GM12878 (cell line): ENCODE data around the gene RHBDD1. TPM values are rescaled to one million over a fixed set of nuclear protein-coding genes. Genes with fewer than 3 reads are reported as not detected.

Source experiments
- ATAC-seq: fragments of 200-7000 bp; cut with Tn5 transposase; 3 replicates; pipeline ENCODE4 v1.9.1; 2020; ENCODE audit warnings: mild to moderate bottlenecking, moderate library complexity
- BruUV-seq: library from RNA; stranded (reverse); fragments of 400-500 nt; replicated peaks from 2 replicates; lab custom pipeline; 2021; lab: Mats Ljungman, UMichigan
- CTCF ChIA-PET: fragments of 300-600 bp; sonication (Branson Sonifier 250); formaldehyde crosslinking; extraction: SDS; loops from one replicate; lab custom pipeline; 2021; ENCODE audit warnings: inconsistent platforms; lab: Yijun Ruan, JAX
- POLR2A ChIA-PET: fragments of 350-600 bp; formaldehyde crosslinking; extraction: SDS; loops from one replicate; lab custom pipeline; 2021; ENCODE audit warnings: inconsistent platforms; lab: Charles Lee
- RAD21 ChIA-PET: fragments of 300-600 bp; sonication (Branson Sonifier 250); formaldehyde crosslinking; loops from one replicate; lab custom pipeline; 2023; ENCODE audit warnings: antibody characterized with exemption; ENCODE audit not compliant: unreplicated experiment; lab: Charles Lee
- SMC1A ChIA-PET: fragments of 300-600 bp; sonication (Branson Sonifier 250); formaldehyde crosslinking; loops from one replicate; lab custom pipeline; 2023; ENCODE audit not compliant: unreplicated experiment, uncharacterized antibody; lab: Charles Lee
- DNase-seq: peaks from one replicate; pipeline ENCODE4 v3.0.0-alpha.2; 2011; ENCODE audit warnings: low read depth, low spot score
- FAIRE-seq: peaks from 3 replicates; lab custom pipeline; 2011; peaks lifted over from hg19 to GRCh38; lab: Jason Lieb, UNC
- H2AFZ ChIP-seq: 2 replicates; pipeline ENCODE4 v1.6.0; 2011; ENCODE audit warnings: low read depth, low read length, control low read depth; ENCODE audit not compliant: control insufficient read depth
- H3K27ac ChIP-seq: 2 replicates; pipeline ENCODE4 v1.5.1; 2011; ENCODE audit warnings: control low read depth; ENCODE audit not compliant: control insufficient read depth, insufficient read depth
- H3K27me3 ChIP-seq, 2 experiments: replicated peaks in 1 of 2; 2 replicates each; pipeline versions ENCODE4 v1.6.0 to v1.6.1; 2011; ENCODE audit warnings: low read length in 1 of 2; ENCODE audit not compliant: control insufficient read depth in 2 of 2, insufficient read depth in 2 of 2
- H3K36me3 ChIP-seq, 2 experiments: 2 replicates each; pipeline ENCODE4 v1.5.1; 2011; ENCODE audit warnings: low read length in 1 of 2; ENCODE audit not compliant: control insufficient read depth in 2 of 2, insufficient read depth in 2 of 2
- H3K4me1 ChIP-seq: 2 replicates; pipeline ENCODE4 v1.6.1; 2011; ENCODE audit warnings: mild to moderate bottlenecking, low read length, moderate library complexity, mixed read lengths; ENCODE audit not compliant: control insufficient read depth, insufficient read depth
- H3K4me2 ChIP-seq: 2 replicates; pipeline ENCODE4 v1.6.0; 2011; ENCODE audit warnings: control low read depth; ENCODE audit not compliant: control insufficient read depth, insufficient read depth
- H3K4me3 ChIP-seq: fragments of 200-600 bp; sonication (generic); 2 replicates; pipeline ENCODE4 v1.5.1; 2016
- H3K79me2 ChIP-seq: 2 replicates; pipeline ENCODE4 v1.6.0; 2011; ENCODE audit warnings: low read length; ENCODE audit not compliant: control insufficient read depth, insufficient read depth
- H3K9ac ChIP-seq: 2 replicates; pipeline ENCODE4 v1.8.0; 2011; ENCODE audit warnings: low read length, control low read depth, mixed read lengths; ENCODE audit not compliant: control insufficient read depth, insufficient read depth
- H3K9me3 ChIP-seq: replicated peaks from 3 replicates; pipeline ENCODE4 v1.5.1; 2011; ENCODE audit warnings: mild to moderate bottlenecking, low read length; ENCODE audit not compliant: control insufficient read depth, insufficient read depth
- H4K20me1 ChIP-seq: 2 replicates; pipeline ENCODE4 v1.6.0; 2011; ENCODE audit not compliant: control insufficient read depth, insufficient read depth
- BMI1 ChIP-seq: fragments of 450-650 bp; IDR thresholded peaks from 2 replicates; pipeline ENCODE4 v1.6.1; 2016; ENCODE audit warnings: mild to moderate bottlenecking, moderate library complexity, borderline replicate concordance
- ETV6 ChIP-seq, 2 experiments: fragments of 450-650 bp in 1 of 2; IDR thresholded peaks in 1 of 2; conservative IDR thresholded peaks in 1 of 2; 2 replicates each; pipeline ENCODE4 v1.6.1; 2014; ENCODE audit warnings: antibody characterized with exemption in 1 of 2, borderline replicate concordance in 1 of 2, low read depth in 1 of 2, mild to moderate bottlenecking in 1 of 2, moderate library complexity in 1 of 2
- IRF4 ChIP-seq: IDR thresholded peaks from 2 replicates; pipeline ENCODE4 v1.6.1; 2011; ENCODE audit warnings: low read depth, low read length
- MXI1 ChIP-seq: fragments of 150-350 bp; IDR thresholded peaks from 2 replicates; pipeline ENCODE4 v1.6.1; 2011; ENCODE audit warnings: low read depth, mild to moderate bottlenecking, inconsistent platforms, low read length, improper control_type of control experiment
- NR2C1 ChIP-seq: fragments of 450-650 bp; IDR thresholded peaks from 2 replicates; pipeline ENCODE4 v1.6.1; 2017; ENCODE audit warnings: antibody characterized with exemption, mild to moderate bottlenecking, moderate library complexity
- PAX8 ChIP-seq: fragments of 450-650 bp; IDR thresholded peaks from 2 replicates; pipeline ENCODE4 v1.6.1; 2017; ENCODE audit warnings: mild to moderate bottlenecking, moderate library complexity
- PBX3 ChIP-seq: IDR thresholded peaks from 2 replicates; pipeline ENCODE4 v1.6.1; 2011; ENCODE audit warnings: mild to moderate bottlenecking, low read depth, low read length, moderate library complexity; ENCODE audit not compliant: insufficient replicate concordance
- RAD21 ChIP-seq: IDR thresholded peaks from 2 replicates; pipeline ENCODE4 v1.6.1; 2011; ENCODE audit warnings: mild to moderate bottlenecking, low read depth, low read length, moderate library complexity; ENCODE audit not compliant: insufficient read depth
- RCOR1 ChIP-seq: conservative IDR thresholded peaks from 2 replicates; pipeline ENCODE4 v1.6.1; 2012; ENCODE audit warnings: low read depth, low read length, improper control_type of control experiment
- SIN3A ChIP-seq: IDR thresholded peaks from 2 replicates; pipeline ENCODE4 v1.6.1; 2012; ENCODE audit warnings: low read depth, low read length, improper control_type of control experiment
- ZNF207 ChIP-seq: fragments of 450-650 bp; IDR thresholded peaks from 2 replicates; pipeline ENCODE4 v1.6.1; 2014; ENCODE audit warnings: antibody characterized with exemption, mild to moderate bottlenecking, borderline replicate concordance
- ZNF217 ChIP-seq: fragments of 450-650 bp; IDR thresholded peaks from 2 replicates; pipeline ENCODE4 v1.6.1; 2017; ENCODE audit warnings: antibody characterized with exemption, mild to moderate bottlenecking
- WGBS: methylation state at CpG from one replicate; pipeline ENCODE4 v1.1.6; 2016; ENCODE audit warnings: low lambda C conversion rate; ENCODE audit not compliant: insufficient replicate concordance, insufficient coverage; ENCODE audit errors: missing lambda C conversion rate; 5-methylcytosine and 5-hydroxymethylcytosine counted together
- in situ Hi-C: fragments of 300-500 bp; cut with MboI; formaldehyde crosslinking; loops from 9 replicates; pipeline ENCODE4 v1.14.3; 2018; ENCODE audit warnings: mixed read lengths
- intact Hi-C: fragments of 100-400 bp; cut with micrococcal nuclease; formaldehyde crosslinking; loops from one replicate; pipeline ENCODE4 v1.14.2; 2022; ENCODE audit not compliant: unreplicated experiment
- polyA plus RNA-seq, 11 experiments: library from polyadenylated mRNA; depleted of rRNA in 4 of 11; unstranded in 6 of 11; stranded (reverse) in 5 of 11; fragments of >200 nt; fragmentation: Nextera tagmentation in 4 of 11; fragmentation: Illumina TruSeq in 1 of 11; extraction: Ambion mirVana in 4 of 11; extraction: Trizol in 1 of 11; gene quantifications; 1 replicate in 1 of 11; 2 replicates in 10 of 11; pipeline versions ENCODE4 v1.2.1 to v1.2.3, GENCODE V29; 2011 to 2016; ENCODE audit warnings: inconsistent platforms in 2 of 11, missing spikeins in 2 of 11, low read depth in 1 of 11
- total RNA-seq, 4 experiments: library from RNA; depleted of rRNA in 3 of 4; stranded (reverse); fragments of >200 nt in 3 of 4; fragmentation: Illumina TruSeq in 1 of 4; extraction: Trizol in 1 of 4; gene quantifications; 2 replicates each; pipeline versions ENCODE4 v1.2.1 to v1.2.3, GENCODE V29; 2013 to 2021

RHBDD1 gene
- total and polyA plus RNA-seq, 10 of the 15 experiments (the other 5 are each of a cell fraction or from before 2014, with no cell fraction given), result 7.1 to 36.4 (median 14.7) TPM

GRCh38 chr2:226847511-226847910, 11.7 kb downstream of the RHBDD1 start:
- ChIA-PET SMC1A (interaction anchor here (0.5 to 2.4 kb wide), 10 partner anchors 8 to 58 kb away, joined by 3 to 18 read pairs (median 4); partner anchors contain the start of gene RHBDD1), CTCF (interaction anchor here (0.7 to 2.6 kb wide), 5 partner anchors 9 to 58 kb away, joined by 3 to 6 read pairs (median 3); no protein-coding TSS in a partner anchor), RAD21 (no interaction called here), POLR2A (interaction anchor here (0.6 to 4.0 kb wide), 3 partner anchors 12 to 137 kb away, joined by 3 to 19 read pairs (median 4); partner anchors contain the start of gene RHBDD1)
- H3K4me2 ChIP-seq, result no peak overlapping the region
- H3K4me3 ChIP-seq, result no peak overlapping the region
- H3K79me2 ChIP-seq, result peaks cover 21% of the 10 kb centered on the region
- H2AFZ ChIP-seq, result no peak overlapping the region
- ATAC-seq (no peak), DNase-seq (no peak), FAIRE-seq (no peak)
- in situ Hi-C loops, result loop anchor here (25.0 kb wide), 1 partner anchor 940 kb away; no protein-coding TSS in a partner anchor
- H3K36me3 ChIP-seq, result 0 out of 4 replicates have a peak, but pooled peaks cover 0 to 3% of the 10 kb centered on the region in 2 experiments
- no peak for TF ChIP-seq MXI1
- no peak for TF ChIP-seq SIN3A
- no peak for TF ChIP-seq ETV6 (conservative IDR thresholded peaks at IDR 0.05 in 1 of 2, IDR thresholded peaks at IDR 0.05 in 1 of 2; ENCODE audit: borderline replicate concordance in 1 of 2, low read depth in 1 of 2)
- no peak for TF ChIP-seq PBX3
- no peak for TF ChIP-seq IRF4
- TF ChIP-seq RCOR1, result no peak
- TF ChIP-seq NR2C1, result no peak
- no peak for TF ChIP-seq RAD21
- no peak for TF ChIP-seq BMI1
- TF ChIP-seq ZNF217, result no peak
- TF ChIP-seq ZNF207, result no peak
- no peak for TF ChIP-seq PAX8
- no peak overlapping the region for H3K9ac ChIP-seq
- no peaks in the 10 kb centered on the region for H4K20me1 ChIP-seq
- peaks cover 18% of the 10 kb centered on the region for H3K4me1 ChIP-seq
- H3K9me3 ChIP-seq, result no peaks in the 10 kb centered on the region; the same call in 2 of the 3 replicates
- H3K27ac ChIP-seq, result no peak overlapping the region
- no TSS peak for BruUV-seq
- H3K27me3 ChIP-seq, result no peaks in the 10 kb centered on the region
- intact Hi-C loops, result no loop called here
- 94% methylated on average over 2 of the region's 2 CpGs for WGBS
